Head of caudate nucleus (tissue), 42 donors: Measurements from ENCODE around the gene AIG1.

Experiments used
- DNase-seq, 42 donors: peaks; one replicate each; pipeline versions ENCODE4 v3.0.0 to v3.0.0-alpha.2; 2020 to 2021; ENCODE audit warnings: mixed read lengths in 7 of 42
- intact Hi-C: fragments of 100-400 bp; cut with DNase I; formaldehyde crosslinking; loops from one replicate; pipeline ENCODE4 v1.15.0; 2022

The AIG1 gene

DNA sequence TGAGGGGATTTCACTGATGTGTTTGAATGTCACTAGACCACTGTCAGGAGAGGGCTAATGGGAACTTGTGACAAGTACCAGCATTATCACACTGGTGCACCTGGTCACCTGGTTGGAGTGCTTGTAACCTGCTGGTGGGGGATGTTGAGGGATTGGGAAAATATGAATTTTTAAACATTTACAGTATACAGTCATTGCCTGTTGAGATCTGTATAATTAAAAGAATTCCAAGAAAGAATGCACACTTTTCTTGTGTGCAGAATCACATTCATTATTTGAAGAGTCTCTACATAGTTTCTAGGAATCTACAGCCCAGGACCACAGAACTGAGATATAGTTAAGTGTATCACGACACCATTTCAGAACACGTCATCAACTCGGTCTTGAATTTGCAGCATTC, 118.4 kb downstream of the AIG1 start:
- no peak for DNase-seq
- intact Hi-C loops: no loop called here

DNA sequence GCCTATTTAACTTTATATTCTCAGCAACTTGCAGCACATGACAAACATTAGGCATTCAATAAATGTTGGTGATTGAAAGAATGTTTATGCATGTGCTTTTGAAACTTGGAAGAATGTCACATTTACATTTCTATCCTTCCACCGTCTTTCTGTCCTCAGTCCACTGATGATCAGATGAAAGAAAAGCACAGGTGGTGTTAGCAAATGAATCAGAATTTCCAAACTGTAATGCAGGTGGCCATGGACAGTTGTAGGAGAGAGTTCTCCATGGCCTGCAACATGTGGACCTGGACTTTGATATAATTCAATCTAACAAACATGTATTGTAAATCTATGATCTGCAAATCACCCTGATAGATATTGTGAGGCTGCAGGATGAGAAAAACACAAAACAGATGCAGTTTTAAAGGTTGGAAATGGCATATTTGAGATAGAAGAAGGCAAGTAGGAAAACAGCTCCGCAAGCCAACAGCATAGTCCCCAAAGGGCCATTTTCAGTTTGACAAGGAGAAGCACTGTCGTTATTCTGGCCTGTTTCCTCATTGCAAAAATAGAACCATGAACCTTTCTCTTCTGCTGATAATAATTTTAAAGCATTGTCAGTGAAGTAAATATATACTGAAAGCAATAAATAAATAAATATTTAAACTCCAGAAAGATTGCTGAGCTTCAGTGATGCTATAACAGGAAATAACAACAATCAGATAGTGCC, 119.4 kb downstream of the AIG1 start:
- intact Hi-C loops: no loop called here
- no peak for DNase-seq

DNA sequence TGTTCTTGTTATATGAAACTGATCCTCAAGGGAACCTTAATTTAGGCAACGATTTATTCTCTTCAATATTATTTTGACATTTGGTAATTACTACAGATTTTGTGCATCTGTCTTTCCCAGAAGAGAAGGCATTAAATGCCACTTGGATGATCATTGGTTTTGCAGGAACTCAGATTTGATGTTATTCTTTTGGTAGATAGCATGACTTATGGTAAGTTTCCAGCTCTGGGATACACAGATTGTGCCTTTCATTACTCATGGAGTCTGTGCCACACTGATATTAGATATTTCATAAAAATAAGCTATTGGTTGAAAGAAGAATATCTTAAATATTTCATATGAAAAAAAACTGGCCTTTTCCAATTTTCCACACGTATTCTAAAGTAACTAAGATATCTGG, 120.1 kb downstream of the AIG1 start:
- DNase-seq: no peak
- intact Hi-C loops: no loop called here

DNA sequence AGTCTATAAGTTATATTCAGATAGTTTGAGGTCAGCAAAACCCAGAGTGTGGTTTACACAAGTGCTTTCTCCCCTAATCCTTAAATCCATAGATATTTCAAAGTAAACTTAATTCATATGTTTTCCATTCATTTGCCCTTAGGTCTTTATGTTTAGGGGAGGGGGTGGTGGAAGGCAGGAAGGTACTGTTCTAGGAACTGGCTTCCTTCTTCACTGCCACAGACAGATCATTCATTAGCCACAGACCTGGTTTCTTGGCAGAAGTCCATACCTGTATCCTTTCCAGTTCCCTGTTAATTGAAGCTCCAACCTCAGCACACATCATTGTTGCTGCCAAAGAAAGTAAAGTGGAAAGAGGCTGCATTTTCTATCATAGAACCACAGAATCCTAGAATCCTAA, 123.0 kb downstream of the AIG1 start:
- intact Hi-C loops: no loop called here
- DNase-seq: no peak

DNA sequence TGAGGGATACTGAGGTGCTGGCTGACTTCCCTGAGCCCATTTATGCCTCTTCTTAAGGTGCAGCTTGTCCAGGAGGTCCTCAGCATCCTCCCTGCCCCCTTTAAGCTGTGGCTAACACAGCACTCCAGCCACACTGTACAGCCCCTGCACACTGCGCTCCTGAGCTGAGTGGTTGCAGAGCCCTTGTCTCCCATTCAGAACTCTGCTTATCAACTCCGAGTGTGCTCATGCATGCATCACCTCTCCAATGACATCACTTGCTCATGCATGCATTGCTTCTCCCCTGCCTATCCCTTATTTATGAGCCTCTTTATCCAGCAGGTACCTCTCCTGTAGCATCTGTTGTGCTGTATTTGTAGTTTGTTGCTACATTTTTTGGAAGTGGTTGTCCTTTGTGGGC, 124.6 kb downstream of the AIG1 start:
- intact Hi-C loops: no loop called here
- DNase-seq: no peak

DNA sequence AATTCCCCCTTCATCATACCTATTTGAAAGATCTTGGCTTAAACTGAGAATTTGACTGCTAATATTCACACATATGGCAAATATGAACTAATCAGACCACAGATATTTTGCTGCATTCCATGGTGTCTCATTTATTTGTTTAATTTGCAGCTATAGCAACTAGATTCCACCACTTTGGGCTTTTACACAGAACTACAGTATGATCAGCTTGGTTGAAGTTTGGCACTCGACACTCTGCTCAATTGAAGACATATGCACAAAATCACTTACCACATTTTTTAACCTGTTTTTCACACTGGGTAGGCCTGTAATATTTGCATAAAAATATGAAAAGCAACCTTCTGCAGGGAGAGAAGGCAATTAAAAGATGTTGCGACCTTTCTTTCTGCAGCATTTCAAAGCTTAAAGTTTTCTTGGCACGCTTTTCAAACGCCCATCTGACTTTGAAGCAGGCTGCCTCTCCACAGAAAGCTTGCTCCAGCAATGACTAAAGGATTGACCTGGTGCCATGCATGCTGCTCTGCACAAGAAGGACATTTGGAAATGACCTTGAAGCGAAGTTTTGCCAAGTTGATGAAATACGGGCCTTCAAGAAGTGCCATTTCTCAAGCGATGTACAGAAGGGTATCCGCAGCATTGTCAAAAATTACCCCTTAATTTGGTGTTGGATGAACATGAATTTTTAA, 126.7 kb downstream of the AIG1 start:
- peak in 1 of 42 donors; percentile 43 for DNase-seq
- intact Hi-C loops: no loop called here

DNA sequence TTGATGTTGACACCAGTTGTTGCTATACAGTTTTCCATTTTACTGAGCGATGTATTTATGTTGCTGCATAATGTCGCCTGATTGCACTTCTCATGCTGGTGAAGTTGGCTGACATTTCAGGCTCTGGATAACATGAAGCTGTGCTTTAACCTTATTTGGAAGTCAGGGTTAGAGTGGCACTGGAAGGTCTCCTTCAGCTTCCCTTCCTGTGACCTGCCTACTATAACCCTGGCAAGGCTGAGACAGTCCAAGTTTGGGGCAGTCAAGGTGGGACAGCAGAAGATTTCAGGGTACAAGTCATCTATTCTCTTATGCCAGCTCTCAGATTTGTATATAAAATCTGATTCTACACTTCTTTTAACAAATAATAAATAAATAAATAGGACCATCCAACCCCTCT, 127.6 kb downstream of the AIG1 start:
- intact Hi-C loops: no loop called here
- no peak for DNase-seq

DNA sequence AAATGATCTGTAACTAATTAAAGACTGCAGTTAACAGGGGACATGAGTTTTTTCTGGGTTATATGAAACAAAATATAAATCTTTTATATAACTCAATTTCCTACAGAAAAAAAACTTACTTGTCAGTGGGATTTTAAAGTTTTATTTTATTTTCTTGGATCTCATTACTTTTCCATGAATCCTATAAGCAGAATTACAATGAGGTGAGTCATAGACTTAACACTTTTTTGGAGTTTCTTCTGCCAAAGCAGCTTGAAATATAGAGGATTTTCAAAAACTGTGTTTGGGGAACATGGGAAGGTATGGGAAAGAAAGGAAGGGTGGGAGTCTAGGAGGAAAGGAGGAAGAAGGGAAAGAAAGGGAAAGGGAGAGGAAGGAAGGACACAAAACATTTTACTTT, 130.7 kb downstream of the AIG1 start:
- intact Hi-C loops: no loop called here
- no peak for DNase-seq

DNA sequence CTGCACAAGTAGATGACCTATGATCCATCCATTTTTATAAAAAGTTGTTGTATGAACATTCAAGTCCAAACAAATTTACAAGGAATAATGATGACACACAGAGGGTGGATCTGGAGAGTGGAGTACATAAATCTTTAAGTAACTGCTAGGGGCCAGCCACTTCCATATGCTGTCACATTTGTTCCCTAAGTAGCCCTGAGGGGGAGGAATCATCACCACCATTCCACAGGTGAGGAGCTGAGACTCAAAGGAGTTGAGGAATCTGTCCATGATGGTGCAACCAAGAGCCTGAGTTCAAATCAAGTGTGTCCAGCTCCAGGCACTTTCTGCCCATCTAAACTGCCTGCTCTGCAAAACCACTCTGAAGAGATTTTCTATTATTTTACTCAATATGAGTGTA, 132.1 kb downstream of the AIG1 start:
- intact Hi-C loops: no loop called here

DNA sequence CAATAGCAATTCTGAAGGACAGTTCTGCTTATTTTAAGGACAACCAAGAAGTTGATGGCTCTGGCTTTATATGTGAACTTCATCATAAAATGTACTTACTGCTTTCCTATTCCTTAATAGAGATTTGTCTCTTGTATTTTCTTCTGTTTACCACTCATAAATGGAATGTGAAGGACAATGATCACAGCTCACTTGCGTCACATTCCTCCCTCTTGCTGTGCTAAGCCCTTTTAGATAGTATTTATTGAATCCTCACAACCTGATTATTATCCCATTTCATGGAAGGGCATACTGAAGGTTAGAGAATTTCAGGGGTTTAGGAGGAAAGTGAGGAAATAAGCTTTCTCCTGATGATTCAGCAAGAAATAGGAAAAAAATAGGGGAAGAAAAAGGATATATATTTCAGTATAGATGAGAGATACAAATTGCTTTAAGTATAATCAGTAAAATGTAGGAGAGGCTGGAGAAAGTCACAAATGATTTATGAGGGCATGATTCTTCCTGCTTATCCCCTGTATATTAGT, 132.9 kb downstream of the AIG1 start:
- intact Hi-C loops: no loop called here
- no peak for DNase-seq

More for the DNA sequence above, 132.1 kb downstream of the AIG1 start:
- no peak for DNase-seq

DNA sequence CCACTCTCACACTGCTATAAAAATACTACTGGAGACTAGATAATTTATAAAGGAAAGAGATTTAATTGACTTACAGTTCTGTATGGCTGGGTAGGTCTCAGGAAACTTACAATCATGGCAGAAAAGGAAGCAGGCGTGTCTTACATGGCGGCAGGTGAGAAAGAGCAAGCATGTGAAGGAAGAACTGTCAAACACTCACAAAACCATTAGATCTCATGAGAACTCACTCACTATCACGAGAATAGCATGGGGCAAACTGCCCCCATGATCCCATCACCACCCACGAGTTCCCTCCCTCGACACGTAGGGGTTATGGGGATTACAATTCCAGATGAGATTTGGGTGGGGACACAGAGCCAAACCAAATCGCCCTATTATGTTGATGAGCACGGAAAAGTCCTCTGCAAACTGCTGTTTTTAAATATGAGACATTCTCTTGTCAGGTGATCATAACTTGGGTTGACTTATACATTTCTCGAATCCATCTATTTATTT, 133.5 kb downstream of the AIG1 start:
- intact Hi-C loops: no loop called here
- DNase-seq: no peak

DNA sequence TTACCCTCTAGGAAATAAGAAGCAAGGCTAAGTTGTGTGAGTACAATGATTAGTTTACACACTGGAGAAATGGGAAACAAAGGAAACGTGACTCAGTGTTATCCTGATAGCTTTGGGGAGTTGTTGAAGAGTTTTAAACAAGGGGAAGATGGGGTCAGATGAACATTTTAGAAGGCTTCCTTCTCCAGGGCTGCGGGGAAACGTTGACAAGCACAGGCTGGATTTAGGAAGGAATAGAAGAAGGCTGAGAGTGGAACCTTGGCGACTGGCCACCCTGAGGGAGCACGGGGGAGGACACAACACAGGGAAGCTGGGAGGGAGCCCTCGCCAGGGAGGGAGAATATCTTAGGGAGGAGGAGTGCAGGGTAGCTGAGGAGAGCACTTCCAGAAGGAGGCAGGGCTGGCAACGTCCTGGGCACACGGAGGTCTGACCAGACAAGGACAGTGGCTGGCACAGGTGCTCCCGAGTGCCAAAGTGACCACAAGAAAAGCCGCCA, 134.7 kb downstream of the AIG1 start:
- intact Hi-C loops: no loop called here
- peak in 1 of 42 donors; percentile 9 for DNase-seq

DNA sequence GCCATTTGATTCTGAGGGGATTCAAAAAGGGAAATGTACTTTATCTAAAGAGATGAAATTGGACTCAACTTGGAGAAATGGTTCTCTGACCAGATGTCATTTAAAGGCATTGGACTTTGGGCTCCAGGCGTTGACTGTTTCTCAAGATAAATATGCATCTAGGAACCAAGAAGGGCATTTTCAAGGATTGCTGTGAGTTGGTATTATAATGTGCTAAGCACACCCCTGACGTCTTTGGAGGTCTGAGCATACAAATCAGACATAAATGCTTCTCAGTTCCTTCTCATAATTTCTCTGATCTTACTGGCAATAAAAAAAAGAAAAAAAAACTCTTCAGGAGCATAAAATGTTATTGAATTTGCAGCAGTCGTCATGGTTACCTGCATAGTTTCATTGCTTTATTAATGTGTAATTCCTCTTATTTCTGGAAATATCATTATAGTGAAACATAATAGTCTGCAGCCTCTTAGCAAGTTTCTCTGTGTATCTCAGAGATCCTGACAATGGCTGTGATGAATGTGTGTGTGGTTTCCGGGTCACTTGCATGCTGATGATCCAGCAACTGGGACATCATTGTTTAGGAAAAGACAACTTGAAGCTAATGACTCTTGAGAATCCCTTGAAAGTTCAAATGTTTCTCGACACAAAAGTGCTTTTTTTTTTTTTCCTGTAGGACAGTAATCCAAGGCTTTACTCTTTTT, 136.0 kb downstream of the AIG1 start:
- intact Hi-C loops: no loop called here
- DNase-seq: no peak

DNA sequence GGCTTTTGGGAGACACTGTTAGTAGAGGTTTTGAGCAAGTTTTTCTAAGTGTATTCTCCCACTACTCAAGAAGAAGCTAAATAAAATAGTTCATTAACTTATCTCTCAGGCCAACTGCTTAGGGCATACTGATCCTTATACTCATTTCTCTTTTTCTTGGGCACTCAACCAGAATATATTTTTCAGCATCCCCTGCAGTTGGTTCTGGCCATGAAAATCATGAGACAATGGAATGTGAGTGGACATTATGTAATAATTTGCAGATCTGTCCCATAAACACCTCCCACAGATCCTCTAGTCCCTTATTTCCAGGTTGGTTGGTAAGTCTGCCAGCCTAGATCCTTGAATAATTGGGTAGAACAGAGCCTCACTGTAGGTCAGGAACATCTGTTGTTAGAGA, 136.7 kb downstream of the AIG1 start:
- intact Hi-C loops: no loop called here
- DNase-seq: no peak

DNA sequence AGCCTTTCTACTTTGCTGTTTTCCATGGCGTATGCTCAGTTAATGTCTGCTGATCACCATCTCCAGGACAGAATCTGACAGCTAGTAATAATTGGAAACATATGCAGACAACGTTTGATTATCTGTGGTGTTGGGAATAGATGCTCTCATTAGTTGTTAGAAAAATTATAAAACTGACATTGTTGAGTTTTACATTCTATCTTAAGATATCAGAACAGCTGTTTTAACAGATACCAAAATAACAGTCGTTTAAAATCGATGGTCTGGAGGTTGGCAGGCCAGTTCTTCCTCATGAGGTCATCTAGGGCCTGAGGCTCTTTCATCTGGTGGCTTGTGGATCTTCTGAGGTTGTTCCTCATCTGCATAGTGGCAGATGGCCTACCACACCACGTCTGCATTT, 137.6 kb downstream of the AIG1 start:
- DNase-seq: no peak
- intact Hi-C loops: no loop called here

DNA sequence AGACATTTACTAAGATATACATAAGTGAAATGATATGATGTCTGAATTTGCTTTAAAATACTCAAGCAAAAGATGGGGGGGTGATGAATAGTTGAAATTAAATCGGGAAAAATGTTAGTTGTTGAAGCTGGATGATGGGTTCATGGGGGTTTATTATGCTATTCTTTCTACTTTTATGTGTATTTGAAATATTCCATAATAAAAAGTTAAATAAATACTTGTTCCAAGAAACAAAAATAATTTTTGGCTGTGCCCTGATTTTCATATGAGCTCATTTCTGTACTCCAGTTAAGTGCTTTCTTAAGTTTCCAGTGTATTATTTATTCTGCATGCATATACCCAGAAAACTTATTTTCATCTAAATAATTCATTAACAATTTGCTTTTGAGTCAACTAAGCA, 138.6 kb downstream of the AIG1 start:
- DNase-seq: no peak
- intact Hi-C loops: no loop called here

DNA sequence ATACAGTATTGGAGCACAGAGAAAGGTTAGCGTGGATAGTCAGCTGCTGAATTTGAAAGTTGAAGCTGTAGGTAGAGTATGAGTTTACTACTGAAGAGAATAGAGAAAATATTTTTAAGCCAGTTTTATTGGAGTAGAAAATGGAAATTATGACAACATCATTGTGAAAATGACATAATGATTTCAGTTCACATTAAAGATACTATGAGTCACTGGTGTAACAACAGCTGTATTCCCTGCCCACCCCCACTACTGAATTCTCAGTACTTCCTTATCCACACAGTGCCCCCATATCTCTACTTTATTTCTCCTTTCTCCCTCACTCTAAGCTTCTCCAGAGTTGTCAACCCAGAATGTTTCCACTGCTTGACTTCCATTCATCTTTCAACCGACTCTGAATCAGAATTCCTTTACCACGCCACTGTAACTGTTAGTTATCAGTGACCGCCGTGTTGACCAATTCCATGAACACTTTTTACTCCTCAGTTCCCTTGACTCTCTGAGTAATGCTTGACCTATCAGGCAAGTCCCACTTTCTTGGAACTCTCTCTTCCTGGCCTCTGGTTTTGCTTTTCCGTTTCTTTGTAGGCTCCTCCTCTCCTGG, 139.6 kb downstream of the AIG1 start:
- intact Hi-C loops: no loop called here
- DNase-seq: no peak

DNA sequence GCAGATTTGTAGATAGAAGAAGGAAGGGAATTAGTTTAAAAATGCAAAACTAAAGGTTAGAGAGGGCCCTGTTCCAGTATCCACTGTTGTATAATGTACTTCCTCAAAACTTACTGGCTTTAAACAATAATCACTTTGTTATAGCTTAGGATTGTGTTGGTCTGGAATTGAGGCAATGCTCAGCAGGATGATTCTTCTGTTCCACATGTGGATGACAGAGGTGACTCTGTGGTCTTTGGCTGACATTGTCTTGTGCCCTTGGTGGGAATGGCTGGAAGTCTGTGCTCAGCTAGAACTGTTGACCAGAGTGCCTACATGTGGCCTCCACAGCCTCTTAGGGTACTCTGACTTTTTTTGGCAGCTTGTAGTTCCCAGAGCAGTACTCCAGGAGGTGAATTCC, 143.4 kb downstream of the AIG1 start:
- intact Hi-C loops: no loop called here

DNA sequence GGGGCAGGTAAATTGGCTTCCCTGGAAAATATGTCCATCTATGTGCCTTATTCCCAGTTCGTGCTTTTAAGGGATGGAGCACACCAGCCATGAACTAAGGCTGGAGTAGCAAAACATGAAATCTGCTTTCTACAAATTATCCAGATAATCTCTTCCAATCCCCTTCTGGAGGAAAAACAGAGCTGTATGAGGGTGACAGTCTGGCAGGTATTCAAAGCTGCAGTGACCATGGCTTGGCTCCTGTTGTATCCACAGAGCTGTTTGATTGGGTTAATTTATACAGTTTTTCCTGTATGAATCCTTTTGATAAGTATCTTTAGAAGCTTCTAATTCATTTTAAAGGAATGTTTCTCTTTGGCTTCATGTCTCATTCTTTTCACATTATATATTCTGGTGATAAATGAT, 144.4 kb downstream of the AIG1 start:
- DNase-seq: no peak
- intact Hi-C loops: no loop called here

More for the DNA sequence above, 143.4 kb downstream of the AIG1 start:
- no peak for DNase-seq

DNA sequence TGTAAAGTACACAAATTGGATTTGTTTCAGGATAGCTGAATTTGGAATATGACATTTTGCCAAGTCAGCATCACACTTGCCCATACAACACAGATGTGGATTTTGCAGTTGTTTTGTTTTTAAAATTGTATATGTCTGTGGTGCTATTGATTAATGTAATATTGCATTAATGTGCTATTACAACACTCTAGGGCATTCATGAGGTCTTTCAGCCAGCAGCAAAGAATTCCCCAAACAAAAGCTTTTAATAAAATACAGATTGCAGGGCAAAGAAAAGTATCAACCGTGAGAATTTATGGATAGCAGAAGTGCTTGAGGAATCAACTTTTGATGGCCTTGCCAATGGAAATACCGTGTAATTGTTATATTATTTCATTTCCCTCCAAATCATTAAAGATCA, 144.9 kb downstream of the AIG1 start:
- intact Hi-C loops: no loop called here
- no peak for DNase-seq
